Vein endothelial cell (primary cell): ENCODE results near the gene OR2L3. TPM values are rescaled to one million over a fixed set of nuclear protein-coding genes. Genes with fewer than 3 reads are reported as not detected.

Experiments used
- small RNA-seq: library from RNA; depleted of rRNA; stranded (forward); fragments of <200 nt; gene quantifications from one replicate; pipeline ENCODE3, GENCODE V24; 2012
- total RNA-seq: library from RNA; depleted of rRNA; stranded (reverse); fragments of >200 nt; gene quantifications from 2 replicates; pipeline ENCODE4 v1.2.3, GENCODE V29; 2012

The OR2L3 gene, protein sequence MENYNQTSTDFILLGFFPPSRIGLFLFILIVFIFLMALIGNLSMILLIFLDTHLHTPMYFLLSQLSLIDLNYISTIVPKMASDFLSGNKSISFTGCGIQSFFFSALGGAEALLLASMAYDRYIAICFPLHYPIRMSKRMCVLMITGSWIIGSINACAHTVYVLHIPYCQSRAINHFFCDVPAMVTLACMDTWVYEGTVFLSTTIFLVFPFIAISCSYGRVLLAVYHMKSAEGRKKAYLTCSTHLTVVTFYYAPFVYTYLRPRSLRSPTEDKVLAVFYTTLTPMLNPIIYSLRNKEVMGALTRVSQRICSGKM
- total RNA-seq: not detected in 2 replicates

DNA sequence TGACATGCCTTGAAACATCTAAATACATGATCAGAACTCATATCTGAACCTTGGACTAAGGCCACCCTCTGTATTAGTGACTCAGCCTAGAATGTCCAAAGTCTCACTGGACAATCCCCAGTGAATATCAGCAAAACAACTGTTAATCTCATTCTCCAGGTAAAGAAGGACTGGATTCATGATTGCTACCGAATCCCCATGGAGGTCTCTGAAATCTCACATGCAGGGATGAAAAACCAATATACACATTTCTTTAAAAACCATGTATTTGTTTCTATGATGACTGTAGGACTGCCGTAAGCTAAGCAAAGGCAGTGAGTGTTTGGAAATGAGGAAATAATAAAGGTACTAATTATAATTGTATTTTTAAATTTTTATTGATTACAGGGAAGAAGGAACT lies at the start of gene OR2L3:
TSS of gene OR2L3 (plus strand) at position 301 of the 400 bp plus-strand sequence. CDS start 13,846 bp downstream, outside the sequence.

DNA sequence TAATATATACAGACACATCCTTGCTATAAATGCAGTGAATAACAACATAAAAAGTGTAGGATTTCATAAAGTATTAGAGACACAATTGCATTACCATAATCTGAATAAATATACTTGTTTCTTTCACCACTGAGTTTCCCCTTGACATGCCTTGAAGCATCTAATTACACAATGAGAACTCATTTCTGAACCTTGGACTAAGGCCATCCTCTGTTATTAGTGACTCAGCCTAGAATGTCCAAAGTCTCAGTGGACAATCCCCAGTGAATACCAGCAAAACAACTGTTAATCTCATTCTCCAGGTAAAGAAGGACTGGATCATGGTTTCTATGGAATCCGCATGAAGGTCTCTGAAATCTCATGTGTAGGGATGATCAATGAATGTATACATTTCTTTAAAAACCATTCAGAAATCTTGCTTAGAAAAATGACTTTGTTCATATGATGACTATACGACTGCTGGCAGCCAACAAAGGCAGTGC lies 33.4 kb upstream of the OR2L3 start, which contains the start of gene OR2L5:
TSS of gene OR2L5 (plus strand) at position 432 of the 482 bp plus-strand sequence. CDS start 8,288 bp downstream, outside the sequence.

DNA sequence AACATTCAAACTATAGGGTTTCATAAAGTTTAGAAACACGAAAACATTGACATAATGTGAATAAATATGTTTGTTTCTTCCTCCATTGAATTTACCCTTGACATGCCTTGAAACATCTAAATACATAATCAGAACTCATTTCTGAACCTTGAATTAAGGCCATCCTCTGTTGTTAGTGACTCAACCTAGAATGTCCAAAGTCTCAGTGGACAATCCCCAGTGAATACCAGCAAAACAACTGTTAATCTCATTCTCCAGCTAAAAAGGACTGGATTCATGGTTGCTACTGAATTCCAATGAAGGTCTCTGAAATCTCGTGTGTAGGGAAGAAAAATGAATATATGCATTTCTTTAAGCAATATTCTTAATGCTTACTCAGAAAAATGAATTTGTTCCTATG lies 16.9 kb upstream of the OR2L3 start, which contains the start of gene OR2L2:
TSS of gene OR2L2 (plus strand) at position 301 of the 400 bp plus-strand sequence. CDS start 8,198 bp downstream, outside the sequence.

DNA sequence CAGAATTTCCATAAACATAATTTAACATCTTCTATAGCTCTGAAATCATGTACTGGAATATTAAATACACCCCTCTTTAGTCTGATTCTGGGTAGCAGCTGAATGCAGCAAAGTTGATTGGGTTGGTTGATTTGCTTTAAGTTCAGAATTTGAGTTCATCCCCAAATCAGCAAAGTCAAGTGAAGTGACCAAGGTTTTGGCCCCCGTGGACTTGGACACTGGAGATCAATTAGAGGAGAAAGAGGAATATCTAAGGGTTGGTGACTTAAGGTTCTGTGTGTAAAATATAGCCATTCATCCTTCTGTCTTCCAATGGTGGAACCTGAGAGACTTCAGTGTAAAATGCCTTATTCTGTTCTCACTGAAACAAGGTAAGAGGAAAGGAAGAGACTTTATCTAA lies 48.2 kb downstream of the OR2L3 start, which contains the start of gene OR2L13:
TSS of gene OR2L13 (plus strand) at position 301 of the 400 bp plus-strand sequence. CDS start 4,192 bp downstream, outside the sequence.

Small RNA genes within 50 kb of the gene (small RNA-seq; reads per million reads assigned to genes)
- gene RF00019: not detected

Other genes starting within 250 kb of the OR2L3 start
- gene OR14A16, start 222.7 kb upstream of the OR2L3 start, total RNA-seq: not detected in 2 replicates
- not detected in 2 replicates for gene OR11L1, start 204.9 kb upstream of the OR2L3 start, total RNA-seq
- gene TRIM58, start 189.6 kb upstream of the OR2L3 start, total RNA-seq: 0.19 and 0.33 TPM in 2 replicates
- gene OR2W3, start 151.2 kb upstream of the OR2L3 start, total RNA-seq: 0.33 TPM in 1 of 2 replicates, not detected in the other
- gene OR2T8, start 126.6 kb upstream of the OR2L3 start, total RNA-seq: not detected in 2 replicates
- gene OR2AJ1, start 121.9 kb upstream of the OR2L3 start, total RNA-seq: not detected in 2 replicates
- gene OR2L8, start 98.0 kb upstream of the OR2L3 start, total RNA-seq: not detected in 2 replicates
- gene OR2AK2, start 81.6 kb upstream of the OR2L3 start, total RNA-seq: 0.19 TPM in 1 of 2 replicates, not detected in the other
- gene OR2L5, start 33.2 kb upstream of the OR2L3 start, total RNA-seq: not detected in 2 replicates
- under 0.01 TPM in 1 of 2 replicates, not detected in the other for gene OR2L2, start 16.8 kb upstream of the OR2L3 start, total RNA-seq
- gene OR2L13, start 48.3 kb downstream of the OR2L3 start, total RNA-seq: not detected in 2 replicates
- gene OR2M5, start 98.3 kb downstream of the OR2L3 start, total RNA-seq: not detected in 2 replicates
- gene OR2M2, start 128.0 kb downstream of the OR2L3 start, total RNA-seq: not detected in 2 replicates
- gene OR2M3, start 150.4 kb downstream of the OR2L3 start, total RNA-seq: not detected in 2 replicates
- not detected in 2 replicates for gene OR2M4, start 184.6 kb downstream of the OR2L3 start, total RNA-seq
- not detected in 2 replicates for gene OR2T33, start 231.1 kb downstream of the OR2L3 start, total RNA-seq